Fibroblast of pulmonary artery (primary cell): Measurements from ENCODE around the gene ZNF511.

Source experiments
- DNase-seq: peaks from one replicate; pipeline ENCODE4 v3.0.0-alpha.2; 2010; ENCODE audit warnings: low read depth
- H3K4me3 ChIP-seq: replicated peaks from 2 replicates; pipeline ENCODE4 v1.5.1; 2011; ENCODE audit warnings: low read depth, mild to moderate bottlenecking, control low read depth, low read length, moderate library complexity
- TF ChIP-seq, protein P1 (sequence below): IDR thresholded peaks from 2 replicates; pipeline ENCODE4 v1.5.1; 2011; ENCODE audit warnings: mild to moderate bottlenecking, control low read depth, low read length, inconsistent platforms; ENCODE audit errors: missing control alignments

The ZNF511 gene

DNA sequence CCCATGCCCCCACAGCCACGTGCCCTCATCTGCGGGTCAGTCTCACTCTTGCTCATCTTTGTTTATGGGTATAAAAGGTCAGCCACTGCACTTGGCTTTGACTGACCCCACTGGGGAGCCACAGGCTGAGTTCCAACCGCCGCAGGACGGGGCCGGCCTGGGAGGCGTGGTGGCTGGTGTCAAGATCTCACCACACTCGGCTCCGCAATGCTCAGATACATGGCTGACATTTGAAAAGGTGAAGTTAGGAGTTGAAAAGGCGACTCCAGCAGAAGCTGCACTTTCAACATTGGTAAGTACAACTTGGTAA, 14.9 kb upstream of the ZNF511 start:
- TF ChIP-seq, protein P1, sequence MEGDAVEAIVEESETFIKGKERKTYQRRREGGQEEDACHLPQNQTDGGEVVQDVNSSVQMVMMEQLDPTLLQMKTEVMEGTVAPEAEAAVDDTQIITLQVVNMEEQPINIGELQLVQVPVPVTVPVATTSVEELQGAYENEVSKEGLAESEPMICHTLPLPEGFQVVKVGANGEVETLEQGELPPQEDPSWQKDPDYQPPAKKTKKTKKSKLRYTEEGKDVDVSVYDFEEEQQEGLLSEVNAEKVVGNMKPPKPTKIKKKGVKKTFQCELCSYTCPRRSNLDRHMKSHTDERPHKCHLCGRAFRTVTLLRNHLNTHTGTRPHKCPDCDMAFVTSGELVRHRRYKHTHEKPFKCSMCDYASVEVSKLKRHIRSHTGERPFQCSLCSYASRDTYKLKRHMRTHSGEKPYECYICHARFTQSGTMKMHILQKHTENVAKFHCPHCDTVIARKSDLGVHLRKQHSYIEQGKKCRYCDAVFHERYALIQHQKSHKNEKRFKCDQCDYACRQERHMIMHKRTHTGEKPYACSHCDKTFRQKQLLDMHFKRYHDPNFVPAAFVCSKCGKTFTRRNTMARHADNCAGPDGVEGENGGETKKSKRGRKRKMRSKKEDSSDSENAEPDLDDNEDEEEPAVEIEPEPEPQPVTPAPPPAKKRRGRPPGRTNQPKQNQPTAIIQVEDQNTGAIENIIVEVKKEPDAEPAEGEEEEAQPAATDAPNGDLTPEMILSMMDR = no peak
- H3K4me3 ChIP-seq = no peak overlapping the region

DNA sequence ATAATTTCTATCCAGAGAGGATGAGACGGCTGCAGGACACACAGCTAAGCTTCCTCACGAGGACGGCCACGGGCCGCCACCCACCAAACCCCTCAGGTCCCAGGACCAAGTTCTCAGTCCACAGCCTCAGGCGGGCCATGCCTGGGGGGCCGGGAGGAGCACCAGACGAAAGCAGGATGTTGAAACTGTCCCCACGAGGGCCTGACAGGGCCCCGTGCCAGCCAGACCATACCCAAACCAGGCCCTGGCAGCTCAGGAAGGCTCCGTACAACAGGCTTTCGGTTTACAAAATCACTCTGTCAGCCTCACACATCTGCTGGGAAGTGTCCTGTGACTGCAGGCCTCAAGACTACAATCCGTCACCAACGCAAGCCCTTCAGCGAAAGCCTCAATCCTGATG, 14.5 kb upstream of the ZNF511 start:
- DNase-seq = no peak
- no peak overlapping the region for H3K4me3 ChIP-seq
- TF ChIP-seq, protein P1 = no peak

More for the DNA sequence above, 14.9 kb upstream of the ZNF511 start:
- no peak for DNase-seq

DNA sequence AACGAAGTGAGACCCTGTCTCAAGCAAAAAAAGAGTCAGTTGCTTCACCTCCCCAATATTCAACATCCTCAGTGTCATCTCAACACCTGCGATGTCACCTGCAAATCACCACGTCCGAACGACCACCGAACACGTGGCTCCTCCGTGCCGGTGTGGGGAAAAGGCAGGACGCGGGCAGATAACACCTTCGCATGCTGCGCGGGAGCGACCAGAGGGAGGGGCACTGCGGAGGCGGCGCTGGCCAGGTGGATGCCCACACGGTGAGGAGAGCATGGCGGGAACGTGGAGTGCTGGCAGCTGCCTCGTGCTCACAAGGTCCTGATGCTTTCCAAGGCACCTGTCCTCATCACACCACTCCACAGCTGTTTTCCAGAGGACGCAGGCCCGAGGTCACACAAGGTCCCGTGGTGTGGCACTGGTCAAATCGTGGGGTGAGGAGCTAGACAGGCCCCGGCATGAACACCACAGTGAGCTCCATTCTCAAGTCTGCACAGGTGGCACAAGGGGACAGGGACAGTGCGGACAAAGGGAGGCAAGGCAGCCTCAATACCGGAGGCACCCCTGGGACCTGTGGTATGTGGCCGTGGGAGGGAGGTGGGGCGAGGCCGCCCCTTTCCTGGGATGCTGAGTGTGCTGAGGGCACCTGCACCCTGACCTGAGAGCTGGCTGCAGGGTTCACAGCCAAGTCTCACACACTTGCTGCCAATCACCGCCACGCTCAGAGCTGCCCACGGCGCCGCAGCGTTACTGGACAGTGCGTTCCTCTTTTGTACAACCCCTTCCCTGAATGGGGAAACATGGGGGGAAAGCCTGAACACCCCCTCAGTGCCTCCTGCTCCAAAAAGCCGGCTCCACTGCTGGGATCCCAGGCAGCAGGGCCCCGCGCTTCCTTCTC, 13.0 kb upstream of the ZNF511 start:
- H3K4me3 ChIP-seq = no peak overlapping the region
- DNase-seq = no peak
- TF ChIP-seq, protein P1 = no peak

DNA sequence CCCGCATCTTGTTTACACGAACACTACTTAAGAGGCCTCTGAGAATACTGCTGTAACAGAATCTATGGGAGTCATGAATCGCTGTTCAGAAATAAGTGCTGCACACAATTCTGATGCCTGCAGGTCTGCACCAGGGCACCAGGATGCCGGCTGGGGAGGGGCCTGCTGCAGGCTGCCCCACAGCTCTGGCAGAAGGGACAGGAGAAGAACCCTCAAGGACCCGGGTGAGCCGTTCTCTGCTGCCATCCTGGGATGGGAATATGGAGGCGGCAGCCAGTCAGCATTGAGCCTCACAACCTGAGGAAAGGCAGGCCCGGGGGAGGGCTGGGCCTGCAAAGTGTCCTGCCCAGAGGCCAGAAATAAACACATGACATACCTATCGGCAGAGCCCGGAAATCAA, 11.2 kb upstream of the ZNF511 start:
- TF ChIP-seq, protein P1 = no peak
- no peak for DNase-seq
- no peak overlapping the region for H3K4me3 ChIP-seq

DNA sequence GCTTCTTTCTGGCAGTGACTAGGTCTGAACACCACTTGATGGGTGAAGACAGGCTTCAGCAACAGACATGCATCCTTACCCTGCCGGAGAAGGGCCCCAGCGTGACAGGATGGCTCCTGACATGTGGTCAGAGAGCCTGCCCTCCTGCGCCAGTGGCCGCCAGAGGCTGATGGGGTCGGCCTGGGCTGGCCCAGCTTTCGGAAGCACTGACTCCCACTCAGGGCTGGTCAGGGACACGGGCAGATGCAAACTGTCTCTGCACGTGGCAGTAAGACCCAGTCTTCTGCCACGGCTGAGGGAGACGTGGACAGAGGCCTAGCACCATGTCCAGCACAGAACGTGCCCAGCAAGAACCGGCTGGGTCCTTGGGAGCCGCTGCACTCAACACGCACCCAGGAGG, 10.2 kb upstream of the ZNF511 start:
- DNase-seq = no peak
- TF ChIP-seq, protein P1 = no peak
- no peak overlapping the region for H3K4me3 ChIP-seq

DNA sequence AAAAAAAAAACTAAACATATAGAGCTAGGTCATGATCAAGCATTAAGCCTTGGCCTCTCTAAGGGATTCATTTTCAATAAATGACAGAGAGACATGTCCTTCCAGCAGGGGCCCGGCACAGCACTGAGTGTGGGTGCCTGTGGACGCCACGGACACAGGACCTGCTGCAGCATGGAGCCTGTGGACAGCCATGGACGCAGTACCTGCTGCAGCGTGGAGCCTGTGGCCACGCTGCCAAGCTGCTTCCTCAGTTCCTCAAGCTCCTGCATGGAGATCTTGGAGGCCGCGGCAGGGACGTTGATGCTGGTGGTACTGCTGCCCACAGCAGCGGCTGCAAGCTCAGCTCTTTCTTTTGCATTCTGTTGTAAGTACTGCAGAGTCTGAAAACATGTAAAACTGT, 9.5 kb upstream of the ZNF511 start:
- no peak for DNase-seq
- no peak overlapping the region for H3K4me3 ChIP-seq
- TF ChIP-seq, protein P1 = no peak

DNA sequence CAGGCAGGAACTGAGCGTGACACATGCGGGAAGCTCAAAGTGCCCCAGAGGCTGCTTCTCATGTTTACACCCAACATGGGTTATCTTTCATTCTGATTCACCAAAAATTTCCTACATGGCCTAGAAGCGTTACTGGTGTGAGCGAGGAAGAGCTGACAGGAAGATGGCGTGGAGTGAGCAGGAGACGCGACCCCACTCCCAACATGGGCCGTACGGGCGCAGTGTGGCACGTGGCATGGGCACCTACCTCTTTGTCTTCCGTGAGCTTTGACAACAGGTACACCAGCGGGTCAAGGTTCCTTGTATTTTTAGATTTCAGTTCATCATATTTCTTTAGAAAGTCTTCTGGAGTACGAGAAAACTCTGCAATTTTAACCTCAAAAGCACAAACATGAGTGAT, 9.0 kb upstream of the ZNF511 start:
- TF ChIP-seq, protein P1 = no peak
- DNase-seq = no peak

More for the DNA sequence above, 9.0 kb upstream of the ZNF511 start:
- no peak overlapping the region for H3K4me3 ChIP-seq
